ENCODE data around the gene PLN. TPM values are rescaled to one million over a fixed set of nuclear protein-coding genes. Genes with fewer than 3 reads are reported as not detected.
A peak's percentile ranks its signal among the peaks of the same experiment; 100 is the strongest.

PLN gene
- total and polyA plus RNA-seq, 2 experiments from 2014 or later: 0.40 to 0.80 TPM

DNA sequence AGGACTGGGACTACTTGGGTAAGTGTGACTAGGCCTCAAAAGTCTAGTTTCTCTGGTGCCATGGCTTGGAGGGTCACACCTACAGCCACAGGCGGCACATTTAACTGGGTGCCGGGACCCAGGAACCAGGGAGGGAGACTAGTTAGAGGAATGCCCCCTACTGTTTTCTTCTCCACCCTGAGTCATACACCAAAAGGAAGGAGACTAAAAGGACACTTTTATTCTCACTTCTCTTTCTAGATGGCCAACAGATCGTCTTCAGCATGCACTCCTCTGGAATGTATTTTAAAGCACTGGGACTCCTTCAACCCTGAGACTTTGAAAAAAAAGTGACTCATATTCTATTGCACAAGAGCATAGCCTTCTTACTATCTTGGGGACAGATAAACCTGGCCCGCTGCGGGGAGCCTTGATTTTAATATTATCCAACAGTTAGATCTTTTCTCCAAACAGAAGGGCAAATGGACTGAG lies 33.4 kb downstream of the PLN start:
- H3K4me1 ChIP-seq (ENCODE audit: insufficient read depth): peaks cover 17% of the 10 kb centered on the region
- 63% methylated on average over 5 of the region's 5 CpGs for WGBS (ENCODE audit: low lambda C conversion rate, missing lambda C conversion rate)
- H3K27me3 ChIP-seq: no peaks in the 10 kb centered on the region
- no peaks in the 10 kb centered on the region for H3K36me3 ChIP-seq (replicated peaks; ENCODE audit: insufficient read depth, low read depth)
- H3K9me2 ChIP-seq (replicated peaks; ENCODE audit: insufficient read depth): no peaks in the 10 kb centered on the region
- no peaks in the 10 kb centered on the region for H3K9me3 ChIP-seq (ENCODE audit: low read depth)
- H3K79me2 ChIP-seq: peaks cover 41% of the 10 kb centered on the region
- peak; percentile 43 for DNase-seq (ENCODE audit: low spot score)
- no peak overlapping the region for H3K4me3 ChIP-seq
- peak overlapping the region; percentile 13 for H3K4me2 ChIP-seq
- peaks cover 28% of the 10 kb centered on the region for H4K20me1 ChIP-seq (ENCODE audit: insufficient read depth, poor library complexity, severe bottlenecking)
- H2AFZ ChIP-seq: no peak overlapping the region
- TF ChIP-seq EZH2 (IDR thresholded peaks at IDR 0.05; ENCODE audit: borderline replicate concordance): no peak
- TF ChIP-seq CTCF (IDR thresholded peaks at IDR 0.05; ENCODE audit: poor library complexity): no peak
- TF ChIP-seq EZH2phosphoT487 (IDR thresholded peaks at IDR 0.05; ENCODE audit: low read depth, severe bottlenecking, unreplicated experiment): no peak
- peak overlapping the region; percentile 46 for H3K27ac ChIP-seq

- Histone ChIP-seq H3K27ac (no peak overlapping the region), H3K36me3 (replicated peaks; ENCODE audit: insufficient read depth, low read depth) (no peaks in the 10 kb centered on the region), H3K9me3 (ENCODE audit: low read depth) (no peaks in the 10 kb centered on the region), H3K4me1 (ENCODE audit: insufficient read depth) (peaks cover 17% of the 10 kb centered on the region), H3K4me3 (no peak overlapping the region), H3K9me2 (replicated peaks; ENCODE audit: insufficient read depth) (no peaks in the 10 kb centered on the region), H4K20me1 (ENCODE audit: insufficient read depth, poor library complexity, severe bottlenecking) (peaks cover 24% of the 10 kb centered on the region), H3K4me2 (no peak overlapping the region), H3K27me3 (no peaks in the 10 kb centered on the region), H2AFZ (no peak overlapping the region), H3K79me2 (peaks cover 39% of the 10 kb centered on the region)
- 98% methylated on average over 5 of the region's 5 CpGs for WGBS (ENCODE audit: low lambda C conversion rate, missing lambda C conversion rate)
- TF ChIP-seq CTCF (IDR thresholded peaks at IDR 0.05; ENCODE audit: poor library complexity) (no peak), EZH2 (IDR thresholded peaks at IDR 0.05; ENCODE audit: borderline replicate concordance) (no peak), EZH2phosphoT487 (IDR thresholded peaks at IDR 0.05; ENCODE audit: low read depth, severe bottlenecking, unreplicated experiment) (no peak)
- DNase-seq (ENCODE audit: low spot score): no peak
Observed at GRCh38 chr6:118584911-118585310, 36.8 kb downstream of the PLN start.

DNA sequence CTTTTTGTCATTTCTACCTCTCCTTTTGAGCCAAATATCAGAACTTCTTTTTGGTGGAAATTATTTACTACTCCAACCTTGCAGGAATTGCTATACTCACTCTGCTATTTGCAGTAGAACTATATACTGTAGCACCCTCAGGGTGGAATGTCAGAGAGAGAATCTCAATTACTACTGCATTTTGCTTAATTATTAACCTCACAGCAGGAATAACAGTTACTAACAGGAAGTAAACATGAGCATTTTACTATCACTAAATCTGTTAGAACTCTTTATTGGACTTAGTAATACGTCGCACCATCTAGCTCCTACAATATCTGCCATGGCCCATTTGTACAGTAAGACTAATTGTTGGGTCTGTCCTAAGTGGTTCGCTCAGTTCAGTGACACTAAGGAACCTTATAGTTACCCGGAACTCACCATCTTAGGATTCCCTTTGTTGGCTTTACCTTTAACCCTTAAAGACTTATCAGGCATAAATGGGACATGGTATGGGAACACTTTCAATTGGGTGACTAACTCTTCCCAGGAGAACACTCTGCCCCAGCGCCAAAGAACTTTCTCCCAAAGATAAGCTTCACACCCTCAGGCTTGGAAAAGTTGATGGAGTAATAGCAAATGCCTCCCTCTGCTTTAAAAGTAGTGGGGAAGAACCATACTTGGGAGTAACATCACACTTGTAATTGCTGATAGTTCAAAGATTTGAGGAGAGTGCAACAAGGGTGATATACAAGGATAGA lies 38.8 kb downstream of the PLN start:
- Histone ChIP-seq H2AFZ (no peak overlapping the region), H3K79me2 (peaks cover 51% of the 10 kb centered on the region), H3K4me2 (no peak overlapping the region), H3K9me2 (replicated peaks; ENCODE audit: insufficient read depth) (no peaks in the 10 kb centered on the region), H3K36me3 (replicated peaks; ENCODE audit: insufficient read depth, low read depth) (no peaks in the 10 kb centered on the region), H3K27me3 (no peaks in the 10 kb centered on the region), H4K20me1 (ENCODE audit: insufficient read depth, poor library complexity, severe bottlenecking) (peaks cover 17% of the 10 kb centered on the region), H3K27ac (no peak overlapping the region), H3K9me3 (ENCODE audit: low read depth) (no peaks in the 10 kb centered on the region), H3K4me3 (no peak overlapping the region), H3K4me1 (ENCODE audit: insufficient read depth) (peaks cover 1% of the 10 kb centered on the region)
- WGBS (ENCODE audit: low lambda C conversion rate, missing lambda C conversion rate): 88% methylated on average over 5 of the region's 5 CpGs
- no peak for TF ChIP-seq CTCF (IDR thresholded peaks at IDR 0.05; ENCODE audit: poor library complexity)
- no peak for TF ChIP-seq EZH2 (IDR thresholded peaks at IDR 0.05; ENCODE audit: borderline replicate concordance)
- DNase-seq (ENCODE audit: low spot score): no peak

All from hepatocyte (in vitro differentiated cells).